ENCODE measurements around the gene CDK14. TPM values are rescaled to one million over a fixed set of nuclear protein-coding genes. Genes with fewer than 3 reads are reported as not detected.

Gene CDK14
- total and polyA plus RNA-seq, 10 of the 15 experiments (the other 5 are each of a cell fraction or from before 2014, with no cell fraction given), result 6.5 to 61.3 (median 24.2) TPM

- no TSS peak for BruUV-seq (replicated peaks)
- ATAC-seq (no peak), DNase-seq (ENCODE audit: low read depth, low spot score) (no peak), FAIRE-seq (no peak)
- H3K4me2 ChIP-seq (ENCODE audit: control insufficient read depth, insufficient read depth), result no peak overlapping the region
- H4K20me1 ChIP-seq (ENCODE audit: control insufficient read depth, insufficient read depth), result no peaks in the 10 kb centered on the region
- H3K27ac ChIP-seq (ENCODE audit: control insufficient read depth, insufficient read depth), result no peak overlapping the region
- H3K79me2 ChIP-seq (ENCODE audit: control insufficient read depth, insufficient read depth, low read length), result no peaks in the 10 kb centered on the region
- no peak overlapping the region for H2AFZ ChIP-seq (ENCODE audit: control insufficient read depth, low read depth, low read length)
- ChIA-PET CTCF (interaction anchor here (1.0 to 4.6 kb wide), 5 partner anchors 21 to 170 kb away, joined by 3 to 22 read pairs (median 10); partner anchors contain the start of gene CDK14), RAD21 (ENCODE audit: unreplicated experiment) (interaction anchor here (1.1 to 3.3 kb wide), 5 partner anchors 11 to 409 kb away, joined by 3 to 14 read pairs (median 3); partner anchors contain the start of gene CDK14), POLR2A (interaction anchor here (1.2 to 1.3 kb wide), 2 partner anchors 19 to 26 kb away, joined by 3 read pairs; no protein-coding TSS in a partner anchor), SMC1A (ENCODE audit: uncharacterized antibody, unreplicated experiment) (interaction anchor here (0.6 to 3.2 kb wide), 11 partner anchors 22 to 411 kb away, joined by 3 to 14 read pairs (median 3); no protein-coding TSS in a partner anchor)
- intact Hi-C loops (cut with micrococcal nuclease; ENCODE audit: unreplicated experiment) (no loop called here), in situ Hi-C loops (cut with MboI) (loop anchor here (5.0 kb wide), 1 partner anchor 168 kb away; no protein-coding TSS in a partner anchor)
- TF ChIP-seq ZNF207 (IDR thresholded peaks at IDR 0.05; ENCODE audit: borderline replicate concordance) (no peak), RAD21 (IDR thresholded peaks at IDR 0.05; ENCODE audit: insufficient read depth, low read depth, low read length) (no peak), ETV6 (conservative IDR thresholded peaks at IDR 0.05 in 1 of 2, IDR thresholded peaks at IDR 0.05 in 1 of 2; ENCODE audit: borderline replicate concordance in 1 of 2, low read depth in 1 of 2) (no peak), ATF7 (IDR thresholded peaks at IDR 0.05; ENCODE audit: low read depth) (no peak), RB1 (IDR thresholded peaks at IDR 0.05; ENCODE audit: borderline replicate concordance) (no peak), RAD51 (IDR thresholded peaks at IDR 0.05) (no peak), FOXK2 (IDR thresholded peaks at IDR 0.05) (no peak), RUNX3 (IDR thresholded peaks at IDR 0.05; ENCODE audit: low read length) (no peak), BHLHE40 (IDR thresholded peaks at IDR 0.05; ENCODE audit: borderline replicate concordance in 1 of 2, low read depth in 2 of 2, low read length in 1 of 2) (no peak), STAT3 (IDR thresholded peaks at IDR 0.05; ENCODE audit: low read depth, low read length) (no peak), SMC3 (IDR thresholded peaks at IDR 0.05; ENCODE audit: borderline replicate concordance, low read length) (no peak), YY1 (IDR thresholded peaks at IDR 0.05; ENCODE audit: low read depth, low read length) (no peak), JUND (IDR thresholded peaks at IDR 0.05; ENCODE audit: low read depth, low read length) (no peak)
- TF ChIP-seq, protein P1, sequence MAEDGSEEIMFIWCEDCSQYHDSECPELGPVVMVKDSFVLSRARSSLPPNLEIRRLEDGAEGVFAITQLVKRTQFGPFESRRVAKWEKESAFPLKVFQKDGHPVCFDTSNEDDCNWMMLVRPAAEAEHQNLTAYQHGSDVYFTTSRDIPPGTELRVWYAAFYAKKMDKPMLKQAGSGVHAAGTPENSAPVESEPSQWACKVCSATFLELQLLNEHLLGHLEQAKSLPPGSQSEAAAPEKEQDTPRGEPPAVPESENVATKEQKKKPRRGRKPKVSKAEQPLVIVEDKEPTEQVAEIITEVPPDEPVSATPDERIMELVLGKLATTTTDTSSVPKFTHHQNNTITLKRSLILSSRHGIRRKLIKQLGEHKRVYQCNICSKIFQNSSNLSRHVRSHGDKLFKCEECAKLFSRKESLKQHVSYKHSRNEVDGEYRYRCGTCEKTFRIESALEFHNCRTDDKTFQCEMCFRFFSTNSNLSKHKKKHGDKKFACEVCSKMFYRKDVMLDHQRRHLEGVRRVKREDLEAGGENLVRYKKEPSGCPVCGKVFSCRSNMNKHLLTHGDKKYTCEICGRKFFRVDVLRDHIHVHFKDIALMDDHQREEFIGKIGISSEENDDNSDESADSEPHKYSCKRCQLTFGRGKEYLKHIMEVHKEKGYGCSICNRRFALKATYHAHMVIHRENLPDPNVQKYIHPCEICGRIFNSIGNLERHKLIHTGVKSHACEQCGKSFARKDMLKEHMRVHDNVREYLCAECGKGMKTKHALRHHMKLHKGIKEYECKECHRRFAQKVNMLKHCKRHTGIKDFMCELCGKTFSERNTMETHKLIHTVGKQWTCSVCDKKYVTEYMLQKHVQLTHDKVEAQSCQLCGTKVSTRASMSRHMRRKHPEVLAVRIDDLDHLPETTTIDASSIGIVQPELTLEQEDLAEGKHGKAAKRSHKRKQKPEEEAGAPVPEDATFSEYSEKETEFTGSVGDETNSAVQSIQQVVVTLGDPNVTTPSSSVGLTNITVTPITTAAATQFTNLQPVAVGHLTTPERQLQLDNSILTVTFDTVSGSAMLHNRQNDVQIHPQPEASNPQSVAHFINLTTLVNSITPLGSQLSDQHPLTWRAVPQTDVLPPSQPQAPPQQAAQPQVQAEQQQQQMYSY (CRISPR knock-in tag; IDR thresholded peaks at IDR 0.05), result no peak
- TF ChIP-seq, protein P2, sequence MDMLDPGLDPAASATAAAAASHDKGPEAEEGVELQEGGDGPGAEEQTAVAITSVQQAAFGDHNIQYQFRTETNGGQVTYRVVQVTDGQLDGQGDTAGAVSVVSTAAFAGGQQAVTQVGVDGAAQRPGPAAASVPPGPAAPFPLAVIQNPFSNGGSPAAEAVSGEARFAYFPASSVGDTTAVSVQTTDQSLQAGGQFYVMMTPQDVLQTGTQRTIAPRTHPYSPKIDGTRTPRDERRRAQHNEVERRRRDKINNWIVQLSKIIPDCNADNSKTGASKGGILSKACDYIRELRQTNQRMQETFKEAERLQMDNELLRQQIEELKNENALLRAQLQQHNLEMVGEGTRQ (IDR thresholded peaks at IDR 0.05; ENCODE audit: borderline replicate concordance, low read depth, low read length), result no peak
- WGBS (ENCODE audit: insufficient coverage, insufficient replicate concordance, low lambda C conversion rate, missing lambda C conversion rate), result 90% methylated on average over 3 of the region's 3 CpGs
- H3K36me3 ChIP-seq (ENCODE audit: control insufficient read depth in 2 of 2, insufficient read depth in 2 of 2, low read length in 1 of 2), result no peaks in the 10 kb centered on the region; a peak in 1 of 4 replicates
- H3K27me3 ChIP-seq (replicated peaks in 1 of 2; ENCODE audit: control insufficient read depth in 2 of 2, insufficient read depth in 2 of 2, low read length in 1 of 2), result no peaks in the 10 kb centered on the region
- H3K4me3 ChIP-seq, result no peak overlapping the region
- H3K4me1 ChIP-seq (ENCODE audit: control insufficient read depth, insufficient read depth, low read length), result no peaks in the 10 kb centered on the region
- no peaks in the 10 kb centered on the region for H3K9me3 ChIP-seq (replicated peaks; ENCODE audit: control insufficient read depth, insufficient read depth, low read length)
- no peak overlapping the region for H3K9ac ChIP-seq (ENCODE audit: control insufficient read depth, insufficient read depth, low read length)
Measured at GRCh38 chr7:90625562-90625961, 29.4 kb downstream of the CDK14 start.

Data from GM12878 (cell line).